Gastroesophageal sphincter (tissue), 3 donors: ENCODE measurements around the gene SLC25A1.

Source experiments
- CTCF ChIP-seq, 4 experiments: fragments of 200-600 bp in 2 of 4; fragments of 450-650 bp in 2 of 4; sonication (generic) in 1 of 4; IDR thresholded peaks; one replicate each; pipeline ENCODE4 v1.5.1; 2017 to 2019; ENCODE audit warnings: antibody characterized with exemption in 4 of 4, mild to moderate bottlenecking in 2 of 4, moderate library complexity in 2 of 4
- EP300 ChIP-seq: sonication (generic); formaldehyde crosslinking; IDR thresholded peaks from one replicate; pipeline ENCODE4 v1.6.1; 2017; ENCODE audit warnings: antibody characterized with exemption, mild to moderate bottlenecking
- POLR2A ChIP-seq, 2 donors: fragments of 450-650 bp; IDR thresholded peaks; one replicate each; pipeline ENCODE4 v1.6.1; 2017; ENCODE audit warnings: antibody characterized with exemption in 2 of 2, mild to moderate bottlenecking in 2 of 2, moderate library complexity in 1 of 2
- POLR2AphosphoS5 ChIP-seq: sonication (generic); formaldehyde crosslinking; IDR thresholded peaks from one replicate; pipeline ENCODE4 v1.6.1; 2017; ENCODE audit warnings: antibody characterized with exemption

- no peak for TF ChIP-seq POLR2AphosphoS5
- TF ChIP-seq EP300, result no peak
- TF ChIP-seq CTCF (IDR thresholded peaks at IDR 0.05), result no peak
- TF ChIP-seq POLR2A (IDR thresholded peaks at IDR 0.05), result no peak
Measured at GRCh38 chr22:19148417-19149046, 30.0 kb downstream of the SLC25A1 start.
